Activated CD8-positive, alpha-beta memory T cell treated with anti-CD3 and anti-CD28 coated beads for 36 hours (primary cell): ENCODE results near the gene ASTN2. TPM values are rescaled to one million over a fixed set of nuclear protein-coding genes. Genes with fewer than 3 reads are reported as not detected.
"Not testable (repeated sequence)": the region's sequence is repeated elsewhere in the genome, so short reads cannot be mapped to it uniquely, and the experiment has no call there.

Experiments
- CTCF ChIA-PET: fragments of 350-600 bp; sonication (Branson Sonifier 250); formaldehyde crosslinking; loops from one replicate; lab custom pipeline; 2021; ENCODE audit warnings: antibody characterized with exemption; lab: Charles Lee
- POLR2A ChIA-PET: fragments of 350-600 bp; sonication (Branson Sonifier 250); formaldehyde crosslinking; loops from one replicate; lab custom pipeline; 2021; ENCODE audit warnings: antibody characterized with exemption; lab: Charles Lee
- total RNA-seq, 2 experiments: library from RNA; stranded (reverse); gene quantifications; one replicate each; pipeline ENCODE4 v1.2.3, GENCODE V29; 2021

Gene ASTN2
- total RNA-seq, 2 experiments from 2014 or later: 3.1 to 4.3 TPM

DNA sequence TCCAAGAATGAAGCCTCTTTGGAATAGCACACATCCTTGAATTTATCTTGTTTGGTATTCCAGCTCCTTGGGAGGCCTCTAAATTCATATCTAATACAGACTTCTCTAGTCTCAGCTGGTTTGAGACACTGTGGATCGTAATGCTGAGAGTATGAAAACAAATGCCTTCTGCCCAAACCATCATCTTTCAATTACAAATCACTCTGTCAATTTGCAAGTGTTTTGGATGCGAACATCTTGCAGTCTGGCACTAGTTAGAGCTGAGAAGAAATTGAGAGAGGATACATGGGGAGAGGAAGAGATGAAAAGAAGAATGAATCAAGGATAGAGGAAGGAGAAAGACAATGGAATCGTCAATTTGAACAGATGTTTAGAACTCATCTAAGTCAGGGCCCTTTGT lies 342.6 kb downstream of the ASTN2 start:
- ChIA-PET CTCF (interaction anchor here (0.5 kb wide), 1 partner anchor 267 kb away, joined by 4 read pairs; no protein-coding TSS in a partner anchor), POLR2A (no interaction called here)

DNA sequence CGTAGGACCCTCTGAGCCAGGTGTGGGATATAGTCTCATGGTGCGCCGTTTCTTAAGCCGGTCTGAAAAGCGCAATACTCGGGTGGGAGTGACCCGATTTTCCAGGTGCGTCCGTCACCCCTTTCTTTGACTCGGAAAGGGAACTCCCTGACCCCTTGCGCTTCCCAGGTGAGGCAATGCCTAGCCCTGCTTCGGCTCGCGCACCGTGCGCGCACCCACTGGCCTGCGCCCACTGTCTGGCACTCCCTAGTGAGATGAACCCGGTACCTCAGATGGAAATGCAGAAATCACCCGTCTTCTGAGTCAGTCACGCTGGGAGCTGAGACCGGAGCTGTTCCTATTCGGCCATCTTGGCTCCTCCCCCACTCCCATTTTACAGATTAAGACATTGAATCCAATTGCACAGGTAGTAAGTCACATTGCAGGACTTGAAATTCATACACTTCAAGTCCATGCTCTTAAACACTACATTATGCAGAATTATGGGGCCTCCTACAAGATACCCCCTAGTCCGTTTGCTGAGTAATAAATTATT lies 343.1 kb downstream of the ASTN2 start:
- POLR2A ChIA-PET: not testable (repeated sequence)

DNA sequence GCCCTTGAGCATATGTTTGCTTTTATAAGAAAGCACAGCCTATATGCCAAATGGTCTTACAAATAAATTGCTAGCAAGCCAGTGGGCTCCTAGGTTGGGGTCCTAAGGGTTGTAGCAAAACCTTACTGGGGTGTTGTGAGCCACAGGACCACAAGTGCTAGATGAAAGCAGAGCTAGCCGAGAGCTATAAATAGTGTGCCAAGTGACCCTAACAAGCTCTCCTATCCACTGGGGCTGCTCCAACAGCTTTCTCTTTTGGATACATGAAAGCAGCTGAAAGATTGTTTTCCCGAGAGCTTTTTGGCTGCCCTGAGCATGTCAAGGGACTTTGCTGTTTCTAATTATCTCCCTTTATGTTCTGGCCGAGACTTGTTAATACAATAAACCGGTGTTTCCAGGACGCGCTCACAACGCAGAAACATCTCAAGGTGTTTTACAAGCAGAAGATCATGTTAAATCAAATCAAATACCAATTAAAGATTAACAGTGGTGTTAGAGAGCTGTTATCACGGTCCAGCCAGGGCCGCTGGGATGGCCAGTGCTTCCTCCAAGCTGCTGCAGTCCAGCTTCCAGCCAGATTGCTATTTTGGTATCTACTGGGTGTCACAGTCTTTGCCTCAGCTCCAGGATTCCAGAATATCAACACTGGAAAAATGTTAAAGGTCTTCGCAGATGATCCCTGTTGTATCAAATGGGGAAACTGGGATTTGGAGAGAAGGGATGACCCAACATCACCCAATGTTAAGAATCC lies 351.0 kb downstream of the ASTN2 start:
- ChIA-PET POLR2A (no interaction called here), CTCF (no interaction called here)

More for the DNA sequence above, 343.1 kb downstream of the ASTN2 start:
- CTCF ChIA-PET: interaction anchor here (0.5 kb wide), 1 partner anchor 268 kb away, joined by 4 read pairs; no protein-coding TSS in a partner anchor

DNA sequence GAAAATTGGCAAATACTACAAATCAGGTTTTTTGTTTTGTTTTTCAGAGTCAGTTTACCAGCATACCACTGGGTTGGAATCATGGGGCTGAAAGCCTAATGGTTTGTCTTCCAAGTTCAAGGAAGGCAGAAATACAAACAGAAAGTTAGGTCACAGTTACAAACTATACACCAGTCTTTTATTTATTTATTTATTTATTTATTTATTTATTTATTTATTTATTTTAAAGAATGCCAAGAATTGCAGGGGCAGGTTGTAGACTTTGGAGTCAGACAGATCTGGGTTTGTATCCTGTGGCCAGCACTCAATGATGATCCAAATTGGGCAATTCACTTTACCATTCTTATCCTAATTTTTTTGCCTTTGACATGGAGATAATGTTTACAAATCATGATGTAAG lies 353.9 kb downstream of the ASTN2 start:
- ChIA-PET POLR2A (no interaction called here), CTCF (no interaction called here)

DNA sequence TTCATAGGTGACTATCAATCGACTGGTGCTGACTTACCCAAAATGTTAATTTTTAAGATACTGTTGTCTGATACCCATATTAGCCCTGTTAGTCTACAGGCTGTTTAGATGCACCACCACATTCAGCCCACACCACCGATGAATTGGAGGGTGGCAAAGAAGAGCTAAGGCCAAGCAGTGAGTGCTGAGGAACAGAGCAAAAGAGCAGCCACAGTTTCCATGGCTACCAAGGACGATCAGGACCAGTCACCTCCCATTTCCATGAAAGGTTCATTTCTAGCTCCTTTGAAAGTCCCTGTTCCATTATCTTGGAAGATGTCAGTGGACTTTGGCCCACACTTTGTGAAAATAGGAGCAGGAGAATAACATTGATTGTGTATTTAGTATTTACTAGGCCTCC lies 364.9 kb downstream of the ASTN2 start:
- ChIA-PET POLR2A (no interaction called here), CTCF (no interaction called here)

DNA sequence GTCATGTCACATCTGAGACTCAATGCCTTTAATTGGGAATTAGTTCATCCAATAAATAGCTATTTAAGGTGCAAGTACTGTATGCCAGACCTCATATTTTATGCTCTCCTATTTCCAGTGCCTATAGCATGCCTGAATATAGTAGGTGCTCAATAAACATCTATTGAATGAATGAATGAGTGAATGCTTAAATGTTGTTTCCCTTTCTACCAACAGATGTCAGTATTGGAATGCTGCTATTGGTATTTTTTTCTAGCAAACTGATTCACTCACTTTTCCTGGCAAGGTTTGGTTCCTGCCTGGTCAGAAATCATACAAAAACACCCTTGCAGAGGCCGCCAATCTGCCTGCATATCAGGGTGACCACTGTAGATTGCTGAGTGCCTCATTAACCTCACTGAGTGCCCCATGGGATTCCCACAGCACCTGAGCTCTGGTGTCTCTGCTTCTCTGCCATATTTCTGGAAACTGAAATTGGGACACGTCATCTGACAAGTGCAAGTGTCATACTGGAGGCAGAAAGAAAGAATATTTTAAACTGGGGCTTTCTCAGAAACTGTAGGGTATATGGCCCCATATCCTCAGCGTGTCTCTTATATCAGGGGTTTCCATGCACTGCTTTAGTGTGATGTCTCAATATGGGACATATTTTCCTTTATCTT lies 368.1 kb downstream of the ASTN2 start:
- POLR2A ChIA-PET: no interaction called here
- CTCF ChIA-PET: no interaction called here

DNA sequence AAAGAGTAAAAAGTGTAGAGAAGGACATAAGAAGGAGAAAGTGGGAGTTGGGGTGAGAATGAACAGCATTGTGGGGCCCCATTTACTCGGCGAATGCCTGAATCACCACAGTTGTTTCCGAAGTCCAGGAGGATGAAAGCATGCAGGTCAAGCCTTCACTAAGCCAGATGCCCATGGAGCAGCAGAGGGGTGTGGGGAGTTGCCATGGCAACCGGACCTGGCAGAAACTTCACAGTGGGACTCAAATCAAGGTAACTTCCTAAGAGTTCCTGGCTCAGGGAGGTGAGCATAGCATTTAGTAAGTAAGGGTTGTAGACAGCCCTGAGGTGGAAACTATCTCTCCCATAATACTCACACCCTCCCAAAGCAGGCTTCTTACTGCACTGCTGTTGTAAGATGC lies 370.6 kb downstream of the ASTN2 start:
- ChIA-PET CTCF (no interaction called here), POLR2A (no interaction called here)

DNA sequence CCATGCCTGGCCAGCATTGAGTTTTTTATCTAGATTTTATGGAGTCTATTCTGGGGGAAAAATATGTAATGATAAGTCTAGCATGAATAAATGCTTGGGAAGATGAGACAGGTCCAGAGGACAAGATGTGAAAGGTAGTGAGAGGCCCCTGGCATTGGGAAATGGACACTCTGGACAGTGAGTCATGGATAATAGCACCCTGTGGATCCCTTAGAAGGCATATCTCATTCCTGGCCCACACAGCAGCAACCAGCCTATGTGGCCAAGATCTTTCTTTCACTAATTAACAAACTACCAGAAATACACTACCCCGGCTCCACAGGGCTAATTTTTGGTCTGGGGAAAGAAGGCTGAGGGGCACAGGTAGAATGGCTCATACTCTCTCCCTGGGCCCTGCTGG lies 371.7 kb downstream of the ASTN2 start:
- POLR2A ChIA-PET: no interaction called here
- CTCF ChIA-PET: no interaction called here

DNA sequence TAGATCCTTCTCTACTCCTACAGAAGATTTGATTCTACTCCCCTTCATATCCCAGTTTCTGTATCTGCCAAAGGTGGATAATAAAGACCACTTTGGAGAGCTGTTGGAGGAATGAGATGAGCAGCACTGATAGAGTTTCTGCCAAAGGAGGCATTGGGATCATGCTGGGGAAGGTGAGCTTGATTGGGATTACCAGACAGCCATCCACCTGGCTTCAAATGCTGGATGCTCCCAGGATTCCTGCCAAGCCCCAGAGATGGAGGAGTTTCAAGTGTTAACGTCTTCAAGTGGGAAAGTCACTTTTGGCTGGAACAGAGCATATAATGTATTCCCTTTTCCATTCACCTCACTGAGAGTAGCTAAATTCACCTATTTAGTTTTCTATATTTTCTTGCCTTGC lies 379.3 kb downstream of the ASTN2 start:
- ChIA-PET POLR2A (no interaction called here), CTCF (interaction anchor here (0.6 kb wide), 1 partner anchor 465 kb away, joined by 3 read pairs; no protein-coding TSS in a partner anchor)

DNA sequence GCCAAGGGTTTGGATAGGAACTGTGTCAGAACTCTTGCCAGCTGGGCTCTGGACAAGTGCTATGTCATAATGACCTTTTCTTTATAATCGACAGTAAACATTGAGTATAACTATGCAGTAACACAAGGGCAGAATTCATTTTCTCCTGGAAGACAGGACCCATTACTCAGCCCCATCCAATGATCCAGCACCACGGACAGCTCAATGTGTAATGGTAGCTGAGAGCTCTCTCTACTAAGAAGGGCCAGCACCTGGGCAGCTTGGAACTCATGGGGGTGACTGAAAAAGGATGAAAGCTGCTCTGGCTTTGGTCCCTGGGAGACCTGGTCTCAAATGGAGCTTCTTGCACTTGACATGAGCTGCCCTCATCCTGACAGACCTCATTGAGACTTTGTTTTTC lies 380.0 kb downstream of the ASTN2 start:
- ChIA-PET POLR2A (no interaction called here), CTCF (no interaction called here)

DNA sequence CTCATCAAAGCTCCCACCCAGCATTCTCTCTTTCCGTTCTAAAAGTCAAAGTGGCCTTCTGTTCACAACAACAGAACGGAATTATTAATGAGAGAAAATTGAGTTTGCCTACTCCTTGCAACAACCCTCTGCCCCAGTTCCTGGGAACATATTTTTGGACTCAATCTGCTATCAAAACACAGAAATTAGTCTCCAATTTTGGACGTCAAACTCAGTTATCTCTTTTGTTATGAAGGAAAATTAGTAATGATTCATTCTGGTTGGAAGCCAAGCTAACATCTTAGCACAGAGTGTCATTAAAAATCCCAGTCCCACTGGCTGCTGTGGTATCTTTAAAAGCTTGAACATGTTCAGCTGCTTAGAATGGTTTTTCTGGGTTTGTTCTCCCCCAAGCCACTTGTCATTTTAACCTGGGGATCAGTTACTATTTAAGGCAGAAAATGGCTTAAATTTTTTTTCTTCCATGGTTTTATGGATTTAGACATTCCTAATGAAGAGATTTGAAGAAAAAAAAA lies 384.5 kb downstream of the ASTN2 start:
- ChIA-PET CTCF (no interaction called here), POLR2A (no interaction called here)

DNA sequence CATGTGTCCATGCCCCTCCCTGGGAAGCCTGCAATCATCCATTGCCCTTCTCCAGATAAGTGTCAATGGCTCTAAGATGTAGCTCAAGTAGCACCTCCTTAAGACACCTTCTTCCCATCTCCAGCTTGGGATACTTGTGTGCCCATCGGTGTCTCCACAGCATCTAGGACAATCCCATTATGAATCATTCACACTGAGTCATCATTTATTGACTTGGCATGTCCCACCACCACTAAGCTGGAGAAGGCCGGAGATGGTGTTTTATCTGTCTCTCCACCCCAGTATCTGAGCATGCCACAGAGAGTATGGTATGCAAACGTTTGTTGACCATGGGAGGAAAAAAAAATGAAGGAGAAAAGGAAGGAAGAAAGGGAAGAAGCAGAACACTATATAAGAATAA lies 385.5 kb downstream of the ASTN2 start:
- POLR2A ChIA-PET: no interaction called here
- CTCF ChIA-PET: no interaction called here

DNA sequence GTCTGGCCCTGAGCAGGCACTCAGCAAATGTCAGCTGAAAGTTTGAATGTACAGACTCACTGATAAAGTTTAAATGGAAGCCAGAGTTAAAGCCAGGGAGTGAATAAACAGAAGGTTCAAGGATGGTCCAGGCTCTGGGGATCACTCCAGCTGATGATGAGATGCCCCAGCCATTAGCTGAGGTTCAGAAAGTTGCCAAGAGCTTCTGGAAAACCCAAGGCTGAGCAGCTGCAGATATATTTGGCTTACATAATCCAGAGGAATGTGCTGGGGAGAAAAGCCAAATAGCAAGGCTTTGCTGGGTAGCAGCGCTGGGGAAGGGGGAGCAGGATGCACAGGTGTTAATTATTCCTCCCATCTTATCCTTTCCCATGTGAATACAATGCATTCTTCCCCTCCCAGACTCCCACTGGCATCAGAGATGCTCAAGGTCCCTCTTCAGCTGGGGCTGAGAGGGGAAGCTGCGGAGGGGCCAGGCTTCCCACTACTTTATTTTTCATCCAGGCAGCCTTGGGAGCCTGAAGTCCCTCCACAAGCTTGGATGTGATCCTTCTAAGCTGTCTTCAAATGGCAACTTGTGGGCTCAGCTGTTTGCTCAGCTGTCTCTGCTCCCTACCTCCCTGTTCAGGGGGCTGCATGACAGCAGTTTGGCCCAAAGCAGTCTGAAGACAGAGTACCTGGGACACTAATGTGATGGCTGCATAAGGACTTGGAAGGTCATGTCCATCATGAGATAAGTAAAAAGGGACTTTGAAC lies 386.6 kb downstream of the ASTN2 start:
- CTCF ChIA-PET: no interaction called here
- POLR2A ChIA-PET: no interaction called here

DNA sequence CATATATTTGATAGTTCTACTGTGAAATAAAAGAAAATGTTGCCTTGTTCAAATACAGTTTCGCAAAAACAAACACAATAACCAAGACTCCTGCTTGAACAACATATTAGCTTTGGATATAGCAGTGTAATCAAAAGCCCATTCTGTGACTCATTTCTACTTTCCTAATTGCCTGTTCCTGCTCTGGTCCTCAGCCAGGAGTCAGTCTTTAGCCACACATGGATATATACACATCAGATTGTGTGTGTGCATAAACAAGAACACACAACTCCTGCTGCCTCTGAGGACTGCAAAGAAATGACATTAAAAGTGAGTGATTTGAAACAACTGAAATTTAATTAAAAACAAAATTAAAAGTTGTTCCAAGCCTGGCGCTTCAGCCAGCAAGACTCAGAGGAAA lies 393.0 kb downstream of the ASTN2 start:
- ChIA-PET CTCF (no interaction called here), POLR2A (no interaction called here)

DNA sequence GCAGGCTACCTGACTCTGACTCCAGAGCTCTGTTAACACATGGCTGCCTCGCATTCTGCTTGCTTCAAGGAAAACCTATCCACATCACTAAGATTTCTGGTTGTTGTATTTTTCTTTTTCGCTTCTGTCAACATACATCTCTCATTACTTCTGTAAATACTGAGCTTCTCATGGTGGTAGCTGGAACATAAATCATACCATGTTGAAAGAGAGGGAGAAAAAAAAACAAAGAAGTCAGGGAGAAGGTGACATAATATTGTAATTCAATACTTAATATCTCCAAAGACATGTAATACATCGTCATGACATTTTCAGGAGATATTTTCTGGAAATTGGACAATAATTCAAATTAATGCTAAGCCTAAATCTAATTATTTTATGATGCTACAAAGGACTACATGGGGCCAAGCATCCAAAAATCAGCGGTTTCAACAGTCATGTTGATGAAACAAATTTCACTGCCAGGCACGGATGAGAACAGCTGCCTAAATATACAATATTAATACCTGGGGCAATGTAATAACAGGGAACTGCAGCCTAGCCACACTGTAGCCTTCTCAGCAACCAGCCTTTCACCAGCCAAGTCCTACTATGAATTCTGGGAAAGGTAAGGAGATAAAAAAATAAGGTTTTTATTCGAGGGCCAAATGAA lies 395.8 kb downstream of the ASTN2 start:
- ChIA-PET CTCF (no interaction called here), POLR2A (no interaction called here)

DNA sequence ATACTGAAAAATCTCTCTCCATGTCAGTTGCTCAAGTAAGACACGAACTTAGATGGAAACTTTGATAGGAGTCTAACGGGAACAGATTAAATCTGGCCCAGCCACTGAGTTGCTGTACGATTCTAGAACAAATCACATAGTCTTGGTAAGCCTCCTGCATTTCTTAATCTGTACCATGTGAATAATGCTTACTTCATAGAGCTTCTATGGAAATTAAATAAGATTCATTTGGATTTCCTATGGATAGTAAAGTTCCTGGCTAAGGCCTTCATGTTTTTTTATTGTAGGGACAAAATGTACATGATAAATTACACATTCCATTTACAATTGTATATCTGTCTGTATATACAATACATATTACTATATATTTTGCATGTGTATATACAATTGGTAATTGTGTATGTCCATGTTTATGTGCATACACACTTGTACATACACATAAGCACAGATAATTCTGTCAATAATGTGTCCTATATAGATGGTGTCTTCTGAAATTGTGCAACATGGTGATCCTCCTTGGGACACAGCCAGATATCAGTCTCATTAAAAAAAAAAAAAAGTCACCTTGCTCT lies 397.4 kb downstream of the ASTN2 start:
- POLR2A ChIA-PET: no interaction called here
- CTCF ChIA-PET: no interaction called here

DNA sequence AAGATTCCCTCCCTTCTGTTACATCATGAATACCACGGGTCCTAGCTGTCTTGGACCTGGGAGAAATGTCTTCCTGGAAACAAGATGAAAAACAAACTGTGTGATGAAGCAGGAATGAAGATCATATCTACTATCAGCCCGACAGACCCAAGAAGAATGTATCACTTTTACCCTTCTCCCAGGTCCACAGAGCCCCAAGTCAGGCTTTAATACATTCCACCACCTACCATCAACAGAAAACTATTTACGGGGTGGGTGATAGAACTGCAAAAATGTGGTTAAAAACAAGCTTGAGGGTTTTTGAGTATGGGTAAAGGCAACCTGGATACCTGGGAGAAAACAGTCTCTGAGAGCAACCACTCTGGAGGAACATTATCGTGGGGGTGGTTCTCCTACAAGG lies 400.8 kb downstream of the ASTN2 start:
- ChIA-PET POLR2A (no interaction called here), CTCF (no interaction called here)

DNA sequence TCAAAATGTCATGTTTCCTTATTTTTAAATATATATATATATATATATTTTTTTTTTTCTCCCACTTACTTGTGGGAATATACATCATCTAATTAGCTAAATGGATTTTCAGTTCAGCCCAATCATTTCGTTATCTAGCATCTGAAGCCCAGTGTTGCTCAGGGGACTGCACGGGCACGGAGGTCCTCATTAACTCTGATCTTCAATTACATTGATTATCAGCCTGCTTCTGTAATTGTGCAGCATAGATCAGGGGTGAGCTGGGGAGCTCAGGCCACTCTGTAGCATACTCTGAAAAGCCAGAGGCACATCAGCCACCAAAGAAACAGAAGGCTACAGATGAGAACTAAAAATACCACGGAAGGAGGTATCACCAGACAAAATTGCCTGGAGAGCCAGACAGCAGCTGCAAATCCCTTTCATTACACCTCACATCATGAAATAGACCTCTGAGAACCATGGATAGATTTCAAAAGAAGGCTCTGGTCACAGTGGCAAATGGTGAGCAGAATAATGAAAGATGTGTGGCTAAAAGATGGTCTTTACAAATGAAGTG lies 401.3 kb downstream of the ASTN2 start:
- ChIA-PET POLR2A (no interaction called here), CTCF (no interaction called here)

DNA sequence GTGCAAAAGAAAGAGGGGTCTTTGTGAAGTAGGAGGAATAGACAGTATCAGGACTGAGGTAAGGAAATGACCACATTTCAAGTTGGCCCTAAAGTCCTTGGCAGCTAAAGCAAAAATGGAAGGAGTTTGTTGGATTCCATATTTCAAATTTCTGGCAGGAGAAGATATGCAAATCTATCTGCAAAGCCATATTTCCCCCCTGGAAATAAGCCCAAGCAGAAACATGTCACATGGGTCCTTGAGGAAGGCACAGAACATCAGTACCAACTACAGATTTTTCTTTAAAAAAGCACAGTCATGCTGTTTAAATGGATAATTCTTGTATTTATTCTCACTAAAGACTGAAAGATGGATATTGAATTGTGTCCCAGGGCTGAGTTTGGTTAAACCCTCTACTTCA lies 404.8 kb downstream of the ASTN2 start:
- CTCF ChIA-PET: no interaction called here
- POLR2A ChIA-PET: no interaction called here
